Panc1 (cell line): ENCODE measurements around the gene SWI5.

Experiments
- CTCF ChIP-seq: fragments of 450-650 bp; IDR thresholded peaks from 2 replicates; pipeline ENCODE4 v1.5.1; 2017; ENCODE audit warnings: mild to moderate bottlenecking
- POLR2AphosphoS5 ChIP-seq: IDR thresholded peaks from 2 replicates; pipeline ENCODE4 v1.6.1; 2012; ENCODE audit warnings: mild to moderate bottlenecking, low read depth, low read length, moderate library complexity
- REST ChIP-seq, 2 experiments: IDR thresholded peaks; 2 replicates each; pipeline ENCODE4 v1.6.1; 2011 to 2012; ENCODE audit warnings: low read depth in 2 of 2, control low read depth in 1 of 2, low read length in 1 of 2, mild to moderate bottlenecking in 1 of 2, moderate library complexity in 1 of 2; ENCODE audit not compliant: insufficient read depth in 1 of 2

GRCh38 chr9:128317629-128318028 is 41.6 kb downstream of the SWI5 start:
- TF ChIP-seq POLR2AphosphoS5 (no peak), REST (IDR thresholded peaks at IDR 0.05; ENCODE audit: insufficient read depth in 1 of 2, low read depth in 2 of 2, low read length in 1 of 2) (no peak), CTCF (no peak)
